Heart left ventricle (tissue), 16 donors: ENCODE measurements around the gene DNHD1. TPM values are rescaled to one million over a fixed set of nuclear protein-coding genes. Genes with fewer than 3 reads are reported as not detected.

ENCODE experiments used
- ATAC-seq, 4 donors: fragments of 200-7000 bp; cut with Tn5 transposase; one replicate each; pipeline ENCODE4 v1.9.1; 2020 to 2022; ENCODE audit warnings: moderate library complexity in 4 of 4, mild to moderate bottlenecking in 3 of 4, moderate number of reproducible peaks in 1 of 4
- DNase-seq, 5 donors: peaks; one replicate each; pipeline ENCODE4 v3.0.0-alpha.2; 2020
- H3K27ac ChIP-seq, 12 donors: fragments of 200-600 bp; sonication (generic) in 4 of 12; one replicate each; pipeline versions ENCODE4 v1.5.0 to v1.8.0; 2016 to 2022; ENCODE audit warnings: mild to moderate bottlenecking in 2 of 12
- H3K27me3 ChIP-seq, 9 donors: fragments of 200-600 bp; sonication (generic) in 2 of 9; one replicate each; pipeline versions ENCODE4 v1.5.1 to v1.8.0; 2016 to 2022; ENCODE audit warnings: mild to moderate bottlenecking in 3 of 9
- H3K36me3 ChIP-seq, 9 donors: fragments of 200-600 bp; sonication (generic) in 2 of 9; one replicate each; pipeline versions ENCODE4 v1.5.0 to v1.8.0; 2018 to 2022; ENCODE audit warnings: mild to moderate bottlenecking in 2 of 9
- H3K4me1 ChIP-seq, 12 donors: fragments of 200-600 bp; sonication (generic) in 4 of 12; one replicate each; pipeline versions ENCODE4 v1.5.0 to v1.8.0; 2016 to 2022; ENCODE audit warnings: mild to moderate bottlenecking in 3 of 12
- H3K4me3 ChIP-seq, 12 donors: fragments of 200-600 bp; sonication (generic) in 4 of 12; one replicate each; pipeline versions ENCODE4 v1.5.0 to v1.8.0; 2017 to 2022; ENCODE audit warnings: mild to moderate bottlenecking in 9 of 12, moderate library complexity in 4 of 12
- H3K9me3 ChIP-seq, 12 donors: fragments of 200-600 bp; sonication (generic) in 4 of 12; one replicate each; pipeline versions ENCODE4 v1.5.0 to v1.8.0; 2016 to 2022; ENCODE audit warnings: mild to moderate bottlenecking in 1 of 12
- CTCF ChIP-seq, 12 donors: fragments of 200-600 bp; sonication (generic) in 4 of 12; IDR thresholded peaks; one replicate each; pipeline versions ENCODE4 v1.5.0 to v1.8.0; 2018 to 2022; ENCODE audit warnings: antibody characterized with exemption in 12 of 12, mild to moderate bottlenecking in 5 of 12
- POLR2A ChIP-seq, 2 donors: fragments of 450-650 bp; IDR thresholded peaks; one replicate each; pipeline ENCODE4 v1.6.1; 2017; ENCODE audit warnings: antibody characterized with exemption in 2 of 2, mild to moderate bottlenecking in 2 of 2, moderate library complexity in 2 of 2
- WGBS, 4 donors: extraction: QIAGEN DNeasy Blood & Tissue Kit in 2 of 4; methylation state at CpG; one replicate each; pipeline versions ENCODE4 v1.1.5 to v1.1.7; 2013 to 2018; 5-methylcytosine and 5-hydroxymethylcytosine counted together
- intact Hi-C, 10 donors: fragments of 100-400 bp; cut with DNase I; formaldehyde crosslinking; loops; one replicate each; pipeline versions ENCODE4 v1.11.1 to v1.14.2; 2022
- polyA plus RNA-seq, 2 donors: library from polyadenylated mRNA; stranded (reverse); fragments of 200-250 nt; gene quantifications; one replicate each; pipeline ENCODE4 v1.2.3, GENCODE V29; 2013
- total RNA-seq, 9 donors: library from RNA; depleted of rRNA in 2 of 9; stranded (reverse); fragments of >200 nt in 2 of 9; fragmentation: NEBNext Ultra II Directional in 3 of 9; extraction: Animal tissue kit (Norgen Biotek cat#: 25700) in 3 of 9; gene quantifications; one replicate each; pipeline versions ENCODE4 v1.1.0 to v1.2.4, GENCODE V29; 2016 to 2023
- donor health status: ischemic (EF 13 %, LVEDD 7.1; RV severe dilation, severe dysfunction).
- donor health status: healthy with polysubstance abuse.
- donor health status: DM: no; HTN: yes; CAD: no.
- donor health status: DM: no; HTN: no; CAD: no.
- donor health status: ischemic (EF 25% LVEDD 6.9; RV normal size, moderate dysfunction).
- donor health status: ischemic (EF 25% LVEDD 5.7; RV mildly dilated, moderate dysfunction).
- donor health status: healthy.
- donor health status: DM: yes; HTN: yes; CAD: no.
- donor health status: ischemic (EF 35%, LVEDD 5.7; RV mildly dilated, moderate dysfunction).
- donor health status: nonischemic (EF 11% LVEDD 7.7; RV severe dilation, severe dysfunction).
- donor health status: DM: yes; HTN: yes; CAD: no.
- donor health status: PGD.
- donor health status: ischemic (EF 29% LVEDD 5.4; RV normal size, mild dysfunction).
- donor health status: nonischemic (EF 23%, LVEDD 6.1; RV moderate dilation, normal function).

The DNHD1 gene
- total and polyA plus RNA-seq, 11 donors, result 2.2 to 9.4 (median 5.4) TPM

GRCh38 chr11:6458352-6459098 lies 38.6 kb upstream of the DNHD1 start:
- H3K36me3 ChIP-seq, result peaks cover 0 to 97% (median 82%) of the 10 kb centered on the region in 9 donors

GRCh38 chr11:6459099-6459450 lies 38.0 kb upstream of the DNHD1 start:
- Histone ChIP-seq H3K4me1 (no peaks in the 10 kb centered on the region), H3K36me3 (peaks cover 0 to 97% (median 82%) of the 10 kb centered on the region in 9 donors), H3K4me3 (no peak overlapping the region), H3K27me3 (no peaks in the 10 kb centered on the region), H3K9me3 (no peaks in the 10 kb centered on the region), H3K27ac (no peak overlapping the region)
- ATAC-seq (no peak), DNase-seq (no peak)
- 88 to 97% (median 95%) methylated on average over 1 of the region's 1 CpG for WGBS, 4 donors
- TF ChIP-seq POLR2A (IDR thresholded peaks at IDR 0.05) (no peak), CTCF (IDR thresholded peaks at IDR 0.05) (no peak)
- intact Hi-C loops, result no loop called here

More at GRCh38 chr11:6458352-6459098, 38.6 kb upstream of the DNHD1 start:
- ATAC-seq (no peak), DNase-seq (no peak)
- H3K27ac ChIP-seq, result no peak overlapping the region
- 86 to 92% (median 89%) methylated on average over 2 of the region's 2 CpGs for WGBS, 4 donors
- intact Hi-C loops, result no loop called here
- no peak overlapping the region for H3K4me3 ChIP-seq
- TF ChIP-seq POLR2A (IDR thresholded peaks at IDR 0.05) (no peak), CTCF (IDR thresholded peaks at IDR 0.05) (no peak)
- H3K4me1 ChIP-seq, result no peaks in the 10 kb centered on the region
- no peaks in the 10 kb centered on the region for H3K27me3 ChIP-seq
- no peaks in the 10 kb centered on the region for H3K9me3 ChIP-seq

GRCh38 chr11:6468712-6469495 lies 28.2 kb upstream of the DNHD1 start:
- Histone ChIP-seq H3K27ac (peak overlapping the region in 11 of 12 donors; percentile 20 to 63 (median 56)), H3K36me3 (peaks cover 0 to 30% (median 17%) of the 10 kb centered on the region in 9 donors), H3K4me1 (peaks cover 0 to 28% (median 15%) of the 10 kb centered on the region in 12 donors), H3K4me3 (no peak overlapping the region), H3K27me3 (no peaks in the 10 kb centered on the region), H3K9me3 (no peaks in the 10 kb centered on the region)
- TF ChIP-seq POLR2A (IDR thresholded peaks at IDR 0.05) (peak in 1 of 2 donors; percentile 32), CTCF (IDR thresholded peaks at IDR 0.05) (no peak)
- intact Hi-C loops, result no loop called here
- DNase-seq, result peak; percentile 91 to 94 (median 92)
- WGBS, 4 donors, result 22 to 33% (median 25%) methylated on average over 6 of the region's 6 CpGs
- ATAC-seq, result peak; percentile 82 to 95 (median 89)

DNA sequence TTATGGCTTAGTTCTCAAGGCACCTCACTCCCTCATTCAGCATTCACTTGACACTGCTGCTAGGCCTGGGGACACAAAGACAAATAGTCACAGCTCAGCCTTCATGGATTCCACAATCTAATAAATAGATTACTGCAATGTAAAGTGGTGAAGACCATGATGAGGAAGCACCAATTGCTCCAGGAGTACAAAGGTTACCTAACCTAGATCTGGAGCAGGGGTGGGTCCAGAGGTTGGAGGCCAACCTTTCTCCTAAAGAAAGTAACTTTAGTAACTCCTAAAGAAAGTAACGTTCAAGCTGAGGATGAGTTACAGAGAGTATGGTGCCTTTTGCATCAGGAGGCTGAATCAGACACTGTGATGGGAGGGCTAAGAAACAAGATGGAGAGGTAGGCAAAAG lies 27.5 kb upstream of the DNHD1 start:
- intact Hi-C loops, result no loop called here
- Histone ChIP-seq H3K4me1 (peaks cover 0 to 35% (median 19%) of the 10 kb centered on the region in 12 donors), H3K4me3 (no peak overlapping the region), H3K9me3 (no peaks in the 10 kb centered on the region), H3K27me3 (no peaks in the 10 kb centered on the region), H3K27ac (peak overlapping the region in 11 of 12 donors; percentile 20 to 63 (median 49)), H3K36me3 (peaks cover 0 to 23% (median 10%) of the 10 kb centered on the region in 9 donors)
- WGBS, 4 donors, result 87 to 98% (median 96%) methylated on average over 1 of the region's 1 CpG
- no peak for DNase-seq
- ATAC-seq, result no peak
- TF ChIP-seq CTCF (IDR thresholded peaks at IDR 0.05), result no peak
- TF ChIP-seq POLR2A (IDR thresholded peaks at IDR 0.05), result no peak
